Esophagus mucosa (tissue), 1 donor: Measurements from ENCODE around the gene TAF10. TPM values are rescaled to one million over a fixed set of nuclear protein-coding genes. Genes with fewer than 3 reads are reported as not detected.

ENCODE experiments used
- ATAC-seq: fragments of 200-7000 bp; cut with Tn5 transposase; one replicate; pipeline ENCODE4 v1.9.1; 2020
- total RNA-seq: library from RNA; stranded (reverse); gene quantifications from one replicate; pipeline ENCODE4 v1.2.4, GENCODE V29; 2023
- donor health status: DM: yes; HTN: yes; CAD: no.

The TAF10 gene
- total RNA-seq, 1 donor from 2014 or later = 101 TPM

DNA sequence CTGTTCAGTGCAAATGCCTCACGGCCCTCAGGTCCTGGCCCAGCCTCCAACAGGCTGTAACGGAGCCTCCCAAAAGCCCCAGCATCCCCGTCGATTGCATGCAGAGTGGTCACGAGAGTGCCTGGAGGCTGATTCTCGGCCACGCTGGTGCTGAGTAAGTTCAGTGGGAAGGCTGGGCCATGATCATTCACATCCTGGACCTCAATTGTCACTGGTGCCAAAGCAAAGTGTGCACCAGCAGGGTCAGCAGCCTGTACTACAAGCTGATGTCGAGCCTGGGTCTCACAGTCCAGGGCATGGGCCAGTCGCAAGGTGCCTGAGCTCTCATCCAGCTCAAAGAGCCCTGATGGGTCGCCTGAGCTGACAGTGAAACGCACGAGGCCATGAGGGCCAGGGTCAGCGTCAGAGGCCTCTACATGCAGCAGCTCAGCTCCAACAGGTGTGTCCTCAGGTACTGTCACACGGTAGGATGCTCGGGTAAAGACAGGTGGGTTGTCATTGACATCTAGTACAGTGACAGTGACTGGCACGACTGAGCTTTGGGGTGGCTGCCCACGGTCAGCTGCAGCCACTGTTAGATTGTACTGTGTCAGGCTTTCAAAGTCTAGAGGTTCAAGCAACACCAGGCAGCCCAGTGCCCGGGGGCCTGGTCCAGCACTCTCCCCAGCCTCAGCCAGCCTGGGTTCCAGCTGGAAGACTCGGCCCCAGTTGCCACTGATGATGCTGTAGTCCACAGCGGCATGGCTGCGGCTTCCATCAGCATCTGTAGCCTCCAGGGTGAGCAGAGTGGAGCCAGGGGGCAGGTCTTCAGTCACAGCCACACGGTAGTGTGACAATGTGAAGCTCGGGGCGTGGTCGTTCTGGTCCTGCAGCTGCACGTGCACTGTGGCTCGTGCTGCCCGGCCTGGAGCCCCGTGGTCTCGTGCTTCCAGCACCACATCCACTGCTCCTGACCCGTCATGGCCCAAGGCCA is 11.7 kb upstream of the TAF10 start:
- ATAC-seq = no peak

GRCh38 chr11:6622261-6623171 is 10.5 kb upstream of the TAF10 start:
- no peak for ATAC-seq

- no peak for ATAC-seq
These were observed 9.7 kb upstream of the TAF10 start for GRCh38 chr11:6621711-6622211.

DNA sequence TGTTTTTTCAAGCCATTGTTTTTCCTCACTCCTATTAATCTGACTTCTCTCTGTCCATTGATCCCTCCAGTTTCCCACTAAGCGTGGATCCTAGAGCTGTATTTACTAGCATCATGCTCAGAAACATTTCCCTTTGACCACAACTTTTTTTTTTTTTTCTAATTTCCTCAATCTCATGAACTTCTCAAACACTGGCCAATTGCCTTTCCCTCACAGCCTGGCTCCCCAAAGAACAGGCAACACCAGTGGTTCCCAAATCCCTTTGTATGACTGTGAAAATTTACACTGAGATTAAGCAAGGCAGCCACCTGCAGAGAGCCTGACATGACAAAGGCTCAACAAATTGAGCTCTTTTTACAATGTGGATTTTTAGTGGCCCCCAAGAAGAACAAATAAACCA is 8.6 kb upstream of the TAF10 start:
- ATAC-seq = no peak

DNA sequence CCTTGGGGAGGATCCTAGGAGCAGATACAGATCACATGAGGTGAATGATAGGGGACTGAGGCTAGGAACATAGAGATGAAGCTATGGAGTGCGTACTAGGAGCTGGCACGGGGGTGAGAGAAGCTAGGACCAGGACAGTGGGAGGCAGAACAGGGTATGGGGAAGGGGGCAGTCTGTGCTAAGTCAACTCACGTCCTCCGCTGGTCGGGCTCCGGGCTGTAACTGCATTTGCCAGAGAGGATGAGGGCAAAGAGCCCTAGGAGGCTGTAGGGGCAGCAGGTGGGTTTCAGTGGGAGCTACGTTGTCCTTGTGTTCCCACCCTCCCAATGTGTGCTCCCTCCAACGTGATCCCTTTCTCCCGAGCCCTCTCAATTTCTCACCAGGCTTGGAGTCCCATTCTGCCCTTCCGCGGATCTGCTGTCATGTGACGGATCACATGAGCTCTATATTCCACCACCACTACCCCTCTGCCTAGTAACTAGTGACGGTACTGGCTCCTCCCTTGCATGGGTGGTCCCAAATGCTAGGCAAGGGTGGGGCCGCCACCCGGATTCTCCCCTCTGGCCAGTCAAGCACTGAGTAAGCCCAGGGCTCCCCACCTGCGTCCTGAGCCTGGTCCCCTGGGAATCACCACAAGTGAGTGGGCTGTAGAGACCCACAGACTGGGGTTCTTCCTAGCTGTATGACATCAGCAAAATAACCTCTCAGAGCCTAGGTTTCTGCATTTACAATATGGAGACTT is 7.2 kb upstream of the TAF10 start, which contains the start of gene TPP1:
Gene TPP1, minus strand, starts transcription at position 419 of the 742 bp plus-strand sequence. Its CDS starts 22 bp downstream, at position 397.
- ATAC-seq = peak; percentile 92

GRCh38 chr11:6618117-6619003 is 6.3 kb upstream of the TAF10 start:
- peak; percentile 60 for ATAC-seq

DNA sequence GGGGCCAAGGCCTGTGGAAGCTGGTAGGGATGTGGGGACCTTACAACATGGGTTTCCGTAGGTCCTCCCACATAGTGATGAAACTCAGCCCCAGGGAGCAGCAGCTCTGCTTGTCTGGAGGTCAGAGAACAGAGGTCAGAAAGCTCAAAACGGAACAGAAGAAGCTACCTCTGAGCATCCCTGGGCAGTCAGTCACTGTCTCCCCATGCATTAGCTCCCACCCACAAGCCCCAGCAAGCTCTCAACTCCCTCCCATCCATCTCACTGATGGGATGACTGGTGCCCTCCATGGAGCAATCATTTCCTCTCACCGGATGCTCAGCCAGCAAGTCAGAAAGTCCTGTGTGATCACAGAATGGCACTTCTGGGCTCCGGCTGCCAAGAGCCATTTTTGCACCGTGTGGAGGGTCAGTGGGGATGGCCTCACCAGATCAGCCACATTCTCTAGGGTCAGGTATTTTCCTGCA is 5.3 kb upstream of the TAF10 start:
- no peak for ATAC-seq

DNA sequence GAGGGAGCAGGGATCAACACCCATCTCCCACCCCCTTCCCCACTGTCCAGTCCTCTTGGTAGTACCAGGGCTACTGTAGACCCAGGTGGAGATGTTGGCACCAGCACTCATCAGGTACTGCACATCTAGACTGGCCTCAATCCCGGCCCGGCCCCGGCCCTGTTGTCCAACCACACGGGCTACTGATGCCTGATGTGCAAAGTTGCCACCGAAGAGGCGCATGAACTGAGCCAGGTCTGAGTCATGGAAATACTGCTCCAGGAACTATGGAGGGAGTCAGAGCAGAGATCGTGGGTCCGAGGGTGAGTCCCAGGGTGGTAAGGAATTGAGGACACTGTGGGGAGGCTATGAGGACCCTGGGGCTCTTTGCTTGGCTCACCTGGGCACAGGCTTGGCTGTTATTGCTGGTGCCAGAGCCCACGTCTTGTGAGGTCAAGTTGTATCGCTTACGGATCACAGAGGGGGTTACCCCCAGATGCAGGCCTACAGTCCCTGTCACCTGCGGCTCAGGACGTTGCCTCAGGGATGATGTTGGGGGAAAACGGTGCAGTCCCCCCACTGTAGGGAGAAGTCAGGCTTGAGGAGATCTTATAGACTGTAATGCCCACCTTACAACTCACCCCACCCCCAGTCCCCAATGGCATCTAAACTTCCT is 4.7 kb upstream of the TAF10 start:
- ATAC-seq = no peak

- ATAC-seq = no peak
These were observed 4.0 kb upstream of the TAF10 start for GRCh38 chr11:6615882-6616585.

GRCh38 chr11:6615046-6615445 is 3.0 kb upstream of the TAF10 start:
- ATAC-seq = no peak

DNA sequence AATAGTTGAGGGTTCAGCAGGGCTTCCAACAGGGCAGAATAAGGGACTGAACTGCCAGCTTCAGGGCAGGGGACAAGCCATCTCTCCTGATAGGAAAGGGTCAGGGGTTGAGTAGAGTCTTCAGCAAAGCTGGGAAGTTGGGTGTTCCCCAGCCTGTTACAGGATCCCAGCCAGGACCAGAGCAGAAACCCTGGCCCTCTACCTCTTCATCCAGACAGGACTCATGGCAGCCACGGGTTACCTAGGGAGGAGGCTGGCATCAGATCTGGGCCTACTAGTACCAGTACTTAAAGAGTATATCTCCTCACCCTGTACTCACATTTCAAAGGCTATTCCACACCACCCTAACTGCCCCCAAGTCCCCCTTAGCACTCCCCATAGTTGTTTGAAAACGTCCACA is 2.4 kb upstream of the TAF10 start:
- no peak for ATAC-seq

DNA sequence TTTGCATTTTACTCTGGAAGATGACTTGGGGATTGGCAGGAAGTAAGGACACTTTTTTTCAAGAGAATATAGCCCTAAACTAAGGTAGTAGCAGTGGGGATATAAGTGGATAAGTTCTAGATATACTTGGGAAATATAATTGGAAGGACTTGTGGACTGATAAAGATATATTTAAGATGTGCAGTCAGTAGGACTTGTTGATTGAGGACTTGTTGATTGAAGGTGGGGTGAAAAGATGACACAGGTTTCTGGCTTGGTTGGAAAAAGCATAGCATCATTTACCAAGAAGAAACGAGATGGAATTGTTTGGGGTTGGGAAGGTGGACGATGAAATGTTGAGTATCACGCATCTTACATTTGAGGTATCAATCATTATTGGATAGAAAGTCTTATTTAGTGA is 1.5 kb upstream of the TAF10 start:
- ATAC-seq = no peak

DNA sequence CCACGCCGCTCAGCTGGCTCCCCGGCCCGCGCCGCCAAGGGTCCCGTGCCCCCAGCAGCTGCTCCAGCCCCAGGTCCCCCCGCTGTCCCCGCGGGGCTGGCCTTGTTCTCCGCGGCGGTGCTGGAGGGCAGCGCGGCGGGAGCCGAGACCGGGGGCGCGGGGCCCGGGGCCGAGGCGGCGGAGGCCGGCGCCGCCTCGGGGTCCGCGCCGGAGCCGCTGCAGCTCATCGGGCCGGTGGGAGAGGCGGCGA is 128 bp downstream of the TAF10 start:
- ATAC-seq = no peak

DNA sequence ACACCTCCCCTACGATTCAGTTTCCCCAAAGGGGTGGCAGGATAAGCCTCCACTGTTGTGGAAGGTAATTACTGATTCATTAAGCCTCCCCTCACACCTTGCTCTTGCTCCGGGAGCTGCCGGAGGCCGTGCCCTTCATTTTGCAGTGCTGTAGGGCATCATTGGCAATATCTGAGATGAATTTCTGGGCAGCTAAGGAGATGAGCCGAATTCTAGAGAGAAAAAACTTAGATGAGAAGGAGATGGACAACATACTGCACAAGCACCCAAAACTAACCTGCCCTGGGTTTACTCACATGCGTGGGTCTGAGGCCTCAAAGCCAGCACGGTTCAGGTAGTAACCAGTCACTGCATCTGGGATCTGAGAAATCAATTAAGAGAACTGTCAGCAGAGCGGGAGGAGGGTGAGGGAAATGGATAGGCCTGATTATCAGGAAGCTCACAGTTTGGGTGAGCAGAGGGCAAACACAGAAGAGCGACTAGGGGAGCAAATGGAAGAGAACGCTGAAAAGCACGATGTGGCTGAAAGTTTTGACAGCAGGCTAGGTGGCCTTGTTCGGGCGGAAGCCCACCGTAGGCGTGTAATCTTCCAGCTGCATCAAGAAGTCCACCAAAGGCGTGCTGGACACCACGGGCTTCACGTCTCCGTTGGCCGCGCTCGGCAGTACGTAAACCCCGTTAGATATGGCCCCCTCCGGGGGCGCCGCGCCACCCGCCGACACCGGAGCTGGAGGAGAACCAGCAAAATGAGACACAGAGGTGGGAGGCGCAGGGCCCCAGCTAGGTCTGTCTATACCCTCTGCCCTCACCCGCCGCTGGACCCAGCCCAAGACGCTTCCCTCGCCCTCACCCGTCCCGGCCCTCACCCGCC is 689 bp downstream of the TAF10 start:
- ATAC-seq = peak; percentile 14

- no peak for ATAC-seq
These were observed 1.4 kb downstream of the TAF10 start for GRCh38 chr11:6610591-6610990.

GRCh38 chr11:6609502-6610015 is 2.5 kb downstream of the TAF10 start:
- no peak for ATAC-seq

DNA sequence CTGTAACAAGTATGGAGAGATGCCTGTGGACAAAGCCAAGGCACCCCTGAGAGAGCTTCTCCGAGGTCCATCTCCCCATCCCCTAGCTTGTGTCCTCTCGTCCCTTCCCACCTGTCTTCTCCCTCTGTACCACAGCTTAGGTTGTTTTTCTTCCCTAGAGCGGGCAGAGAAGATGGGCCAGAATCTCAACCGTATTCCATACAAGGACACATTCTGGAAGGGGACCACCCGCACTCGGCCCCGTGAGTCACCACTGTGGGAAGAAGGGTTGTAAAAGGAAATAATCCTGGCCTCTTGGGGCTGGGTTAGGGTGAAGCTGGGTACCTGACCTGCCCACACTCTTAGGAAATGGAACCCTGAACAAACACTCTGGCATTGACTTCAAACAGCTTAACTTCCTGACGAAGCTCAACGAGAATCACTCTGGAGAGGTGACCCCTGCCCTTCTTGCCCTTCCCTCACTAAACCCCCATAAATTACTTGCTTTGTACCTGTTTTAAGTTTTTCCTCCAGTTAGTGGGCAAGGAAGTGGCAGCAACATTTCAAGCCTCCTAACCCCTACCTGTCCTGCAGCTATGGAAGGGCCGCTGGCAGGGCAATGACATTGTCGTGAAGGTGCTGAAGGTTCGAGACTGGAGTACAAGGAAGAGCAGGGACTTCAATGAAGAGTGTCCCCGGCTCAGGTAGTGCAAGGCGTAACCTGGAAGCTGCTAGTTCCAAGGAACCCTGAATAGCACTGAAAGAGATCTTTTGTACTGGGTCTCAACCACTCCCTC is 3.1 kb downstream of the TAF10 start:
- no peak for ATAC-seq

DNA sequence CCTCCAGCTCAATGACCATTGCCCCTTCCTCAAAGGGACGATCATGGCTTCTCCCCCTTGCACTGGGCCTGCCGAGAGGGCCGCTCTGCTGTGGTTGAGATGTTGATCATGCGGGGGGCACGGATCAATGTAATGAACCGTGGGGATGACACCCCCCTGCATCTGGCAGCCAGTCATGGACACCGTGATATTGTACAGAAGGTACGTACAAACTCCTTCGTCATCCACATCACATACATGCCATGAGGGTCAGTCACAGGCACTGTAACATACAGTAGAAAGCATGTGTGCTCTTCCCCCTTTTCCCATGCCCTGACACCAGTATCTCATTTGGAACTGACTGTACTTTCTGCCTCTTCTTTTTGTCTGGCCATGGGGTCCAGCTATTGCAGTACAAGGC is 4.0 kb downstream of the TAF10 start:
- no peak for ATAC-seq
